Endothelial cell of umbilical vein (primary cell): ENCODE results near the gene TTLL11. TPM values are rescaled to one million over a fixed set of nuclear protein-coding genes. Genes with fewer than 3 reads are reported as not detected.

Experiments used
- BruUV-seq: library from RNA; stranded (reverse); fragments of 400-500 nt; replicated peaks from 2 replicates; lab custom pipeline; 2021; lab: Mats Ljungman, UMichigan
- CTCF ChIA-PET: fragments of 300-600, 350-600 bp; sonication (Branson Sonifier 250); formaldehyde crosslinking; loops from one replicate; lab custom pipeline; 2021; ENCODE audit warnings: antibody characterized with exemption, inconsistent platforms; lab: Charles Lee
- POLR2A ChIA-PET: fragments of 300-600, 350-600 bp; sonication (Branson Sonifier 250); formaldehyde crosslinking; loops from one replicate; lab custom pipeline; 2021; ENCODE audit warnings: antibody characterized with exemption, inconsistent platforms; lab: Charles Lee
- DNase-seq: peaks from one replicate; pipeline ENCODE4 v3.0.0-alpha.2; 2011; ENCODE audit warnings: low read depth, low spot score
- FAIRE-seq: peaks from 2 replicates; lab custom pipeline; 2011; peaks lifted over from hg19 to GRCh38; lab: Jason Lieb, UNC
- H2AFZ ChIP-seq: 2 replicates; pipeline ENCODE4 v1.6.0; 2012; ENCODE audit warnings: low read depth, low read length, control low read depth, inconsistent platforms
- H3K27ac ChIP-seq: 2 replicates; pipeline ENCODE4 v1.5.1; 2011; ENCODE audit warnings: low read depth, mild to moderate bottlenecking, control low read depth, low read length, moderate library complexity; ENCODE audit not compliant: insufficient read depth
- H3K27me3 ChIP-seq, 2 experiments: 2 replicates each; pipeline versions ENCODE4 v1.6.0 to v1.6.1; 2011; ENCODE audit warnings: low read length in 2 of 2, mixed read lengths in 1 of 2; ENCODE audit not compliant: control insufficient read depth in 2 of 2, insufficient read depth in 2 of 2
- H3K36me3 ChIP-seq, 2 experiments: 2 replicates in 1 of 2; 3 replicates in 1 of 2; pipeline ENCODE4 v1.5.1; 2011; ENCODE audit warnings: low read length in 2 of 2, mild to moderate bottlenecking in 1 of 2, moderate library complexity in 1 of 2; ENCODE audit not compliant: control insufficient read depth in 2 of 2, insufficient read depth in 2 of 2; ENCODE audit errors: extremely low read depth in 1 of 2
- H3K4me1 ChIP-seq: 3 replicates; pipeline ENCODE4 v1.5.1; 2011; ENCODE audit warnings: mild to moderate bottlenecking, low read length; ENCODE audit not compliant: control insufficient read depth, insufficient read depth; ENCODE audit errors: extremely low read depth
- H3K4me2 ChIP-seq: 2 replicates; pipeline ENCODE4 v1.6.1; 2011; ENCODE audit warnings: low read length, control low read depth, mixed read lengths; ENCODE audit not compliant: insufficient read depth
- H3K4me3 ChIP-seq, 3 experiments: fragments of 200-600 bp in 1 of 3; sonication (generic), shearing (Covaris generic) in 1 of 3; replicated peaks in 1 of 3; 2 replicates each; pipeline ENCODE4 v1.5.1; 2011 to 2016; ENCODE audit warnings: control low read depth in 3 of 3, low read length in 3 of 3, mild to moderate bottlenecking in 2 of 3, inconsistent platforms in 1 of 3, low read depth in 1 of 3, moderate library complexity in 1 of 3; ENCODE audit not compliant: insufficient read depth in 1 of 3
- H3K79me2 ChIP-seq: 2 replicates; pipeline ENCODE4 v1.6.0; 2012; ENCODE audit warnings: low read length, inconsistent platforms; ENCODE audit not compliant: control insufficient read depth, insufficient read depth
- H3K9ac ChIP-seq: replicated peaks from 2 replicates; pipeline ENCODE3; 2011; ENCODE audit warnings: low read length, control low read depth; ENCODE audit not compliant: insufficient read depth; ENCODE audit errors: extremely low read depth
- H3K9me1 ChIP-seq: replicated peaks from 3 replicates; pipeline ENCODE4 v1.6.0; 2011; ENCODE audit warnings: mild to moderate bottlenecking, low read length; ENCODE audit not compliant: control insufficient read depth, insufficient read depth; ENCODE audit errors: extremely low read depth
- H3K9me3 ChIP-seq: replicated peaks from 2 replicates; pipeline ENCODE4 v1.5.1; 2012; ENCODE audit warnings: low read length, inconsistent platforms; ENCODE audit not compliant: control insufficient read depth, insufficient read depth
- H4K20me1 ChIP-seq: replicated peaks from 2 replicates; pipeline ENCODE3; 2011; ENCODE audit warnings: mild to moderate bottlenecking, low read length; ENCODE audit not compliant: control insufficient read depth, insufficient read depth; ENCODE audit errors: extremely low read depth
- EZH2 ChIP-seq: IDR thresholded peaks from 2 replicates; pipeline ENCODE4 v1.6.1; 2012; ENCODE audit warnings: borderline replicate concordance, low read depth, mild to moderate bottlenecking, moderate library complexity, low read length, inconsistent platforms; ENCODE audit not compliant: severe bottlenecking
- FOS ChIP-seq: IDR thresholded peaks from 2 replicates; pipeline ENCODE4 v1.6.1; 2011; ENCODE audit warnings: mild to moderate bottlenecking, low read length, moderate library complexity, borderline replicate concordance; ENCODE audit not compliant: insufficient read depth
- GATA2 ChIP-seq: IDR thresholded peaks from 2 replicates; pipeline ENCODE4 v1.7.0; 2011; ENCODE audit warnings: low read depth, mild to moderate bottlenecking, moderate library complexity, mixed read lengths, low read length; ENCODE audit not compliant: insufficient read length, insufficient read depth
- JUN ChIP-seq: IDR thresholded peaks from 2 replicates; pipeline ENCODE4 v1.6.1; 2011; ENCODE audit warnings: borderline replicate concordance, low read depth; ENCODE audit not compliant: insufficient read length, insufficient read depth
- MYC ChIP-seq: IDR thresholded peaks from one replicate; pipeline ENCODE4 v1.6.1; 2011; ENCODE audit warnings: mild to moderate bottlenecking, low read depth, low read length
- POLR2A ChIP-seq: IDR thresholded peaks from 2 replicates; pipeline ENCODE4 v1.6.1; 2012; ENCODE audit warnings: low read depth, mild to moderate bottlenecking, control low read depth, low read length
- POLR2AphosphoS5 ChIP-seq: IDR thresholded peaks from 2 replicates; pipeline ENCODE4 v1.6.1; 2012; ENCODE audit warnings: low read depth, mild to moderate bottlenecking, control low read depth, low read length, moderate library complexity; ENCODE audit not compliant: insufficient read depth
- dilution Hi-C: fragments of 300-500 bp; cut with MboI; formaldehyde crosslinking; loops from one replicate; pipeline ENCODE4 v1.15.0; 2019; ENCODE audit warnings: low sequenced_read_pairs; ENCODE audit not compliant: extremely low pct_ligation_motif_present
- intact Hi-C: fragments of 100-400 bp; cut with micrococcal nuclease; formaldehyde crosslinking; loops from one replicate; pipeline ENCODE4 v1.10.0; 2022
- polyA plus RNA-seq, 4 experiments: library from polyadenylated mRNA; depleted of rRNA in 3 of 4; stranded (reverse) in 3 of 4; unstranded in 1 of 4; fragments of >200 nt; gene quantifications; 2 replicates each; pipeline versions ENCODE4 v1.2.1 to v1.2.3, GENCODE V29; 2011 to 2012; ENCODE audit warnings: missing spikeins in 1 of 4
- total RNA-seq: library from RNA; stranded (reverse); gene quantifications from 2 replicates; pipeline ENCODE4 v1.2.3, GENCODE V29; 2021
- TF ChIP-seq, protein P1 (sequence below), 2 donors: IDR thresholded peaks; 1 replicate in 1 of 2; 2 replicates in 1 of 2; pipeline ENCODE4 v1.5.1; 2011; ENCODE audit warnings: low read length in 2 of 2, mild to moderate bottlenecking in 2 of 2, moderate library complexity in 2 of 2, control low read depth in 1 of 2, inconsistent platforms in 1 of 2, low read depth in 1 of 2; ENCODE audit not compliant: insufficient read depth in 1 of 2; ENCODE audit errors: extremely low read depth in 1 of 2

Gene TTLL11
- total and polyA plus RNA-seq, 2 donors (not counting 3 experiments of a cell fraction or from before 2014, with no cell fraction given), result 4.9 to 5.1 TPM

DNA sequence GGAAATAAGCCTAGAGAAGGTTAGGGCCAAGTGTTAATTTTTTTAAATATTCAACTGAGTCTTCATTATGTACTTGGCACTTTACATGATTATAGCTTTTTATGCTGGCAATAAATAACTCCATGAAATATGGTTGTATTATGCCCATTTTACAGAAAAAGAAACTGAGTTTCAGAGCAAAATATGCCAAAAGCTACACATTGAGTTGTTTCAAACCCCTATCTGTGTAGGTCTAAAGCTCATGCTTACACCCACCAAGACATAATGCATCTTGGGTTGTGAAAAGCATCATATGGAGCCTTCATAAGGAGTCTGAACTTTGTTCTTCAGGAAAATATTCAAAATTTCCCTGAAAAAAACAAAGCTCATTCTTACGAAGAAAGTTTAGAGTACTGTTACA is 14.6 kb downstream of the TTLL11 start:
- FAIRE-seq (no peak), DNase-seq (no peak)
- H3K79me2 ChIP-seq, result no peaks in the 10 kb centered on the region
- no peaks in the 10 kb centered on the region for H4K20me1 ChIP-seq
- no peaks in the 10 kb centered on the region for H3K9me1 ChIP-seq
- H3K9ac ChIP-seq, result no peak overlapping the region
- no peak overlapping the region for H3K27ac ChIP-seq
- H3K36me3 ChIP-seq, result no peaks in the 10 kb centered on the region
- H3K4me1 ChIP-seq, result no peaks in the 10 kb centered on the region
- no peak overlapping the region for H3K4me3 ChIP-seq
- ChIA-PET CTCF (interaction anchor here (1.3 kb wide), 1 partner anchor 12 kb away, joined by 3 read pairs; no protein-coding TSS in a partner anchor), POLR2A (no interaction called here)
- dilution Hi-C loops (no loop called here), intact Hi-C loops (no loop called here)
- H3K27me3 ChIP-seq, result no peaks in the 10 kb centered on the region
- H3K9me3 ChIP-seq, result no peaks in the 10 kb centered on the region
- no peak for TF ChIP-seq MYC
- no peak for TF ChIP-seq POLR2A
- no peak for TF ChIP-seq POLR2AphosphoS5
- TF ChIP-seq EZH2, result no peak
- TF ChIP-seq JUN, result no peak
- TF ChIP-seq GATA2, result no peak
- no peak for TF ChIP-seq FOS
- TF ChIP-seq, protein P1, sequence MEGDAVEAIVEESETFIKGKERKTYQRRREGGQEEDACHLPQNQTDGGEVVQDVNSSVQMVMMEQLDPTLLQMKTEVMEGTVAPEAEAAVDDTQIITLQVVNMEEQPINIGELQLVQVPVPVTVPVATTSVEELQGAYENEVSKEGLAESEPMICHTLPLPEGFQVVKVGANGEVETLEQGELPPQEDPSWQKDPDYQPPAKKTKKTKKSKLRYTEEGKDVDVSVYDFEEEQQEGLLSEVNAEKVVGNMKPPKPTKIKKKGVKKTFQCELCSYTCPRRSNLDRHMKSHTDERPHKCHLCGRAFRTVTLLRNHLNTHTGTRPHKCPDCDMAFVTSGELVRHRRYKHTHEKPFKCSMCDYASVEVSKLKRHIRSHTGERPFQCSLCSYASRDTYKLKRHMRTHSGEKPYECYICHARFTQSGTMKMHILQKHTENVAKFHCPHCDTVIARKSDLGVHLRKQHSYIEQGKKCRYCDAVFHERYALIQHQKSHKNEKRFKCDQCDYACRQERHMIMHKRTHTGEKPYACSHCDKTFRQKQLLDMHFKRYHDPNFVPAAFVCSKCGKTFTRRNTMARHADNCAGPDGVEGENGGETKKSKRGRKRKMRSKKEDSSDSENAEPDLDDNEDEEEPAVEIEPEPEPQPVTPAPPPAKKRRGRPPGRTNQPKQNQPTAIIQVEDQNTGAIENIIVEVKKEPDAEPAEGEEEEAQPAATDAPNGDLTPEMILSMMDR (IDR thresholded peaks at IDR 0.05; ENCODE audit: extremely low read depth in 1 of 2, insufficient read depth in 1 of 2, low read depth in 1 of 2, low read length in 2 of 2), result no peak
- no peak overlapping the region for H2AFZ ChIP-seq
- no TSS peak for BruUV-seq
- no peak overlapping the region for H3K4me2 ChIP-seq
